HL-60 (cell line): ENCODE measurements around the gene KCNK7.

Experiments used
- DNase-seq, 2 experiments: peaks; one replicate each; pipeline ENCODE4 v3.0.0-alpha.2; 2010 to 2020; ENCODE audit warnings: low read depth in 1 of 2, low spot score in 1 of 2
- H3K27ac ChIP-seq: fragments of 250-450 bp; sonication (Bioruptor Pico); replicated peaks from 2 replicates; pipeline ENCODE4 v1.5.1; 2020; ENCODE audit warnings: mild to moderate bottlenecking, moderate library complexity
- H3K27me3 ChIP-seq: fragments of 250-450 bp; sonication (Bioruptor Pico); 2 replicates; pipeline ENCODE4 v1.5.1; 2021; ENCODE audit warnings: mild to moderate bottlenecking, moderate library complexity; ENCODE audit not compliant: insufficient read depth, poor library complexity, severe bottlenecking
- H3K4me3 ChIP-seq: replicated peaks from 2 replicates; pipeline ENCODE4 v1.5.1; 2011; ENCODE audit warnings: mild to moderate bottlenecking, control low read depth, low read length; ENCODE audit not compliant: insufficient read depth
- GABPA ChIP-seq: IDR thresholded peaks from 2 replicates; pipeline ENCODE4 v1.6.1; 2012; ENCODE audit warnings: low read depth
- POLR2AphosphoS5 ChIP-seq: IDR thresholded peaks from 2 replicates; pipeline ENCODE4 v1.6.1; 2012; ENCODE audit warnings: low read depth
- SPI1 ChIP-seq: IDR thresholded peaks from 2 replicates; pipeline ENCODE4 v1.6.1; 2012; ENCODE audit warnings: low read depth, mild to moderate bottlenecking, borderline replicate concordance
- TF ChIP-seq, protein P1 (sequence below): IDR thresholded peaks from 2 replicates; pipeline ENCODE4 v1.6.1; 2012; ENCODE audit warnings: low read depth; ENCODE audit not compliant: insufficient replicate concordance
- TF ChIP-seq, protein P2 (sequence below): IDR thresholded peaks from one replicate; pipeline ENCODE4 v1.5.1; 2011; ENCODE audit warnings: low read length, control low read depth, inconsistent platforms; ENCODE audit not compliant: insufficient read depth

Gene KCNK7

DNA sequence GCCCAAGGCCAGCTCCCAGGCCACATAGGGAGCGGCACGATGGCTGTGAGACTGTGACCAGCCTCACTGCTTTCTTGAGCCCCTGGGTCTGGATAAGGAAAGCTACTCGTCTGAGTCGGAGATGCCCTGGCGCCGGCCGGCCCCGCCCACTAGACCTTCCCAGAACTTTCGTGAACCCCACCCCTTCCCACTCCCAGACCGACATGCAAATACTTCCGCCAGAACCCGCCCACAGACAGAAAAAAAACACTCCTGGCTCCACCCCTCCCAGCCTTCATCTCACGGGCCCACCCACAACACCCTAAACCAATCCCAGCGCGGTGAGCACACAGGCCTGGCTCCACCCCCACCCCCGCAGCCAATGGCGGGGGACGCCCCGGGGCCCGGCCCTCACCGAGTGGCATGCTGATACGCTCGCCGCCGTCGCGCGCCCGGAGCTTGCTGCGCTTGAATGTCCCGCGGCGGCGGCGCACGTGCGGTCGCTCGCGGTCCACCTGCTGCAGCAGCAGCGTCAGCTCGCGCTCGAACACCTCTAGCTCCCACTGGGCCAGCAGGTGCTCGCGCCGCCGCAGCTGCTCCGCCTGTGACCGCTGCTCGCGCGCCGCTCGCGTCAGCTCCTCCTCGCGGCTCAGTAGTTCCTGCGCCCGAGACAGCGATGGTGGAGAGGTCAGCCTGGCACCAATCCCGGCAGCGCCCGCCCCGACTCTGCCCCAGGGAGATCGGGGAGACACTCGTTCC is 11.4 kb upstream of the KCNK7 start:
- H3K27me3 ChIP-seq: no peaks in the 10 kb centered on the region
- H3K27ac ChIP-seq: no peak overlapping the region
- no peak for DNase-seq
- TF ChIP-seq SPI1 (no peak), GABPA (no peak), POLR2AphosphoS5 (no peak)
- TF ChIP-seq, protein P1, sequence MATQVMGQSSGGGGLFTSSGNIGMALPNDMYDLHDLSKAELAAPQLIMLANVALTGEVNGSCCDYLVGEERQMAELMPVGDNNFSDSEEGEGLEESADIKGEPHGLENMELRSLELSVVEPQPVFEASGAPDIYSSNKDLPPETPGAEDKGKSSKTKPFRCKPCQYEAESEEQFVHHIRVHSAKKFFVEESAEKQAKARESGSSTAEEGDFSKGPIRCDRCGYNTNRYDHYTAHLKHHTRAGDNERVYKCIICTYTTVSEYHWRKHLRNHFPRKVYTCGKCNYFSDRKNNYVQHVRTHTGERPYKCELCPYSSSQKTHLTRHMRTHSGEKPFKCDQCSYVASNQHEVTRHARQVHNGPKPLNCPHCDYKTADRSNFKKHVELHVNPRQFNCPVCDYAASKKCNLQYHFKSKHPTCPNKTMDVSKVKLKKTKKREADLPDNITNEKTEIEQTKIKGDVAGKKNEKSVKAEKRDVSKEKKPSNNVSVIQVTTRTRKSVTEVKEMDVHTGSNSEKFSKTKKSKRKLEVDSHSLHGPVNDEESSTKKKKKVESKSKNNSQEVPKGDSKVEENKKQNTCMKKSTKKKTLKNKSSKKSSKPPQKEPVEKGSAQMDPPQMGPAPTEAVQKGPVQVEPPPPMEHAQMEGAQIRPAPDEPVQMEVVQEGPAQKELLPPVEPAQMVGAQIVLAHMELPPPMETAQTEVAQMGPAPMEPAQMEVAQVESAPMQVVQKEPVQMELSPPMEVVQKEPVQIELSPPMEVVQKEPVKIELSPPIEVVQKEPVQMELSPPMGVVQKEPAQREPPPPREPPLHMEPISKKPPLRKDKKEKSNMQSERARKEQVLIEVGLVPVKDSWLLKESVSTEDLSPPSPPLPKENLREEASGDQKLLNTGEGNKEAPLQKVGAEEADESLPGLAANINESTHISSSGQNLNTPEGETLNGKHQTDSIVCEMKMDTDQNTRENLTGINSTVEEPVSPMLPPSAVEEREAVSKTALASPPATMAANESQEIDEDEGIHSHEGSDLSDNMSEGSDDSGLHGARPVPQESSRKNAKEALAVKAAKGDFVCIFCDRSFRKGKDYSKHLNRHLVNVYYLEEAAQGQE: no peak
- TF ChIP-seq, protein P2, sequence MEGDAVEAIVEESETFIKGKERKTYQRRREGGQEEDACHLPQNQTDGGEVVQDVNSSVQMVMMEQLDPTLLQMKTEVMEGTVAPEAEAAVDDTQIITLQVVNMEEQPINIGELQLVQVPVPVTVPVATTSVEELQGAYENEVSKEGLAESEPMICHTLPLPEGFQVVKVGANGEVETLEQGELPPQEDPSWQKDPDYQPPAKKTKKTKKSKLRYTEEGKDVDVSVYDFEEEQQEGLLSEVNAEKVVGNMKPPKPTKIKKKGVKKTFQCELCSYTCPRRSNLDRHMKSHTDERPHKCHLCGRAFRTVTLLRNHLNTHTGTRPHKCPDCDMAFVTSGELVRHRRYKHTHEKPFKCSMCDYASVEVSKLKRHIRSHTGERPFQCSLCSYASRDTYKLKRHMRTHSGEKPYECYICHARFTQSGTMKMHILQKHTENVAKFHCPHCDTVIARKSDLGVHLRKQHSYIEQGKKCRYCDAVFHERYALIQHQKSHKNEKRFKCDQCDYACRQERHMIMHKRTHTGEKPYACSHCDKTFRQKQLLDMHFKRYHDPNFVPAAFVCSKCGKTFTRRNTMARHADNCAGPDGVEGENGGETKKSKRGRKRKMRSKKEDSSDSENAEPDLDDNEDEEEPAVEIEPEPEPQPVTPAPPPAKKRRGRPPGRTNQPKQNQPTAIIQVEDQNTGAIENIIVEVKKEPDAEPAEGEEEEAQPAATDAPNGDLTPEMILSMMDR: no peak
- no peak overlapping the region for H3K4me3 ChIP-seq

DNA sequence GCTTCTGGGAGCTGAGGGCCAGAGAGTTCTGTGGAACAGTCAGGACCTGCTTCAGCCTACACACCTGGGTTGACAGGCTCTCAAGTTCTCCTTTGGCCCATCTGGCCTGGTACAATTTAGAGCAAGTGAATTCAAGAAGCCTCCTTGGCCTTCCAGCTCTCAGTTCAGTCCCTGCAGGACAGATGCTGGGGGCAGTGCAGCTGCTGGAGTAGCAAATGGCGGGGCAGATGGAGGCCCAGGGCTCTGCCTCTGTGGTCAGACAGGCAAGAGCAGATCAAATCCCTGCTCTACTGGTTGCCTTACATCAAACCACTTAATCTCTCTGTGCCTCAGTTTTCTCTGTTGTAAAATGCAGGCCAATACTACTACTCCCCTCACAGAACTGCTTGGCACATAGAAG is 8.7 kb upstream of the KCNK7 start:
- no peaks in the 10 kb centered on the region for H3K27me3 ChIP-seq
- TF ChIP-seq, protein P2: no peak
- no peak for TF ChIP-seq GABPA
- TF ChIP-seq, protein P1: no peak
- no peak overlapping the region for H3K4me3 ChIP-seq
- no peak overlapping the region for H3K27ac ChIP-seq
- no peak for DNase-seq

DNA sequence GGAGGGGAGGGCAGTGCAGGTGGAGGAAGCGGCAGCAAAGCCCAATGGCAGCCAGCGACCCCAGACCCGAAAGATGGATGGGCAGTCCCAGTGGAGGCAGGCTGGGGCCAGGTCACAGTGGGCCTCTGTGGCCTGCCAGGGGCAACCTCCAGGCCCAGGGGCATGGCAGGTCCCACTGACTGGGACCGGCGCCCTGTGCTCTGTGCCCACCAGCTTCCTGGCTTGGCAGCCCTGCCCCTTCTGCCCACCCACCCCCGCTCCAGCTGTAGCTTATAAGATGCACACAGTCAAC is 4.3 kb upstream of the KCNK7 start:
- TF ChIP-seq, protein P2: no peak
- TF ChIP-seq GABPA: no peak
- TF ChIP-seq, protein P1: no peak
- no peak for TF ChIP-seq SPI1
- no peak; the same call in 1 of the 2 replicates for TF ChIP-seq POLR2AphosphoS5
- DNase-seq: no peak
- Histone ChIP-seq H3K4me3 (no peak overlapping the region), H3K27me3 (no peaks in the 10 kb centered on the region), H3K27ac (no peak overlapping the region)
